Measurements from ENCODE around the gene LEMD2.

The LEMD2 gene

GRCh38 chr6:33792981-33793380 lies 4.1 kb upstream of the LEMD2 start:
- DNase-seq = no peak

GRCh38 chr6:33791620-33792019 lies 2.7 kb upstream of the LEMD2 start:
- DNase-seq = no peak

GRCh38 chr6:33790910-33791309 lies 2.0 kb upstream of the LEMD2 start:
- no peak for DNase-seq

GRCh38 chr6:33790379-33790778 lies 1.4 kb upstream of the LEMD2 start:
- no peak for DNase-seq

- no peak for DNase-seq
Observed at GRCh38 chr6:33789550-33789895, 593 bp upstream of the LEMD2 start.

- DNase-seq = peak; percentile 61
Observed at GRCh38 chr6:33787954-33788693, 806 bp downstream of the LEMD2 start.

GRCh38 chr6:33787346-33787953 lies 1.5 kb downstream of the LEMD2 start:
- no peak for DNase-seq

- DNase-seq = no peak
Observed at GRCh38 chr6:33786736-33787135, 2.2 kb downstream of the LEMD2 start.

- DNase-seq = no peak
Observed at GRCh38 chr6:33785778-33786177, 3.2 kb downstream of the LEMD2 start.

- no peak for DNase-seq
Observed at GRCh38 chr6:33784787-33785186, 4.1 kb downstream of the LEMD2 start.

- no peak for DNase-seq
Observed at GRCh38 chr6:33783781-33784520, 5.0 kb downstream of the LEMD2 start.

- no peak for DNase-seq
Observed at GRCh38 chr6:33782561-33782960, 6.4 kb downstream of the LEMD2 start.

GRCh38 chr6:33781131-33781975 lies 7.6 kb downstream of the LEMD2 start:
- DNase-seq = no peak

- no peak for DNase-seq
Observed at GRCh38 chr6:33779895-33780294, 9.0 kb downstream of the LEMD2 start.

GRCh38 chr6:33779290-33779689 lies 9.6 kb downstream of the LEMD2 start:
- no peak for DNase-seq

GRCh38 chr6:33778444-33779121 lies 10.3 kb downstream of the LEMD2 start:
- DNase-seq = no peak

- no peak for DNase-seq
Observed at GRCh38 chr6:33777398-33778388, 11.2 kb downstream of the LEMD2 start.

GRCh38 chr6:33776764-33777163 lies 12.2 kb downstream of the LEMD2 start:
- DNase-seq = no peak

GRCh38 chr6:33776186-33776585 lies 12.7 kb downstream of the LEMD2 start:
- DNase-seq = no peak

GRCh38 chr6:33774774-33775173 lies 14.2 kb downstream of the LEMD2 start:
- no peak for DNase-seq

GRCh38 chr6:33772902-33773472 lies 15.9 kb downstream of the LEMD2 start:
- no peak for DNase-seq

Measured in hematopoietic multipotent progenitor cell treated with erythropoietin and hydrocortisone succinate and interleukin-3 and kit ligand, for 8 days (in vitro differentiated cells).